Measurements from ENCODE around the gene CUX1.

DNA sequence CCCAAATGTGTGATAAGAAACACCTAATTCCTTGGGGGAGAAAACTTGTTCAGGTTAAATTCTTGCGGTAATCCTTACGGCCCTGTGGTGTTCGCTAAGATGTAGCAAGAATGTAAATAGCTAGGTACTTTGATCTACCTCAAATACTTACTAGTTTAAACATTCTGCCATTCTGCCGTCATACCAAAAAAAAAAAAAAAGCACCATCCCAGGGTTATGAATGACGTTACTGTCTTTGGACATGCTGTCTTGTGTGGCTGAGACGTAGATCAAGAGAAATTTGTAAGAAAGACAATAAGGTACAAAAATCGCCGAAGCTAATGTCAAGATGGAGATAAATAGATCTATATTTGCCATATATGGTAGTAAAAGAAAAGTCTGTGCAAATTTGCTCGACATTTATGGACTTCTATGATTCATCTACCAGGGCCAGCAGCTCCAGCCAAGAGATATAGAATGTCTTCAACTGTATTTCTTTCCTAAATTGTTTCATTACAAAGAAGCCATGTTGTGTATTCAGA is 195.6 kb downstream of the CUX1 start:
- TF ChIP-seq POLR2A (IDR thresholded peaks at IDR 0.05; ENCODE audit: low read depth, low read length) (no peak), POLR2AphosphoS5 (IDR thresholded peaks at IDR 0.05; ENCODE audit: low read depth, low read length) (no peak), TAF1 (IDR thresholded peaks at IDR 0.05; ENCODE audit: borderline replicate concordance, low read depth, low read length) (no peak)

Data from GM12892 (cell line).